Loucy (cell line): ENCODE measurements around the gene AMY2A.
"Not testable (repeated sequence)": the region's sequence is repeated elsewhere in the genome, so short reads cannot be mapped to it uniquely, and the experiment has no call there.

Experiments
- H2AFZ ChIP-seq: fragments of 200-600 bp; sonication (generic); 2 replicates; pipeline ENCODE4 v1.6.0; 2016; ENCODE audit warnings: antibody characterized with exemption, mild to moderate bottlenecking, low read length, moderate library complexity
- H3F3A ChIP-seq: fragments of 200-600 bp; 2 replicates; pipeline ENCODE4 v1.6.0; 2016; ENCODE audit warnings: antibody characterized with exemption, low read depth, mild to moderate bottlenecking
- H3K27me3 ChIP-seq: fragments of 200-600 bp; sonication (generic); 2 replicates; pipeline ENCODE4 v1.6.1; 2014; ENCODE audit warnings: low read length, mild to moderate bottlenecking; ENCODE audit not compliant: insufficient read depth, poor library complexity, severe bottlenecking
- H3K36me3 ChIP-seq: fragments of 200-600 bp; sonication (generic); 2 replicates; pipeline ENCODE4 v1.6.1; 2016; ENCODE audit warnings: low read length; ENCODE audit not compliant: insufficient read depth
- H3K4me1 ChIP-seq: fragments of 200-600 bp; sonication (generic); 2 replicates; pipeline ENCODE4 v1.5.1; 2014; ENCODE audit warnings: low read length, mild to moderate bottlenecking; ENCODE audit not compliant: insufficient read depth, poor library complexity, severe bottlenecking
- H3K4me2 ChIP-seq: fragments of 200-600 bp; sonication (generic); 2 replicates; pipeline ENCODE4 v1.6.0; 2014; ENCODE audit warnings: antibody characterized with exemption, low read length, low read depth, mild to moderate bottlenecking; ENCODE audit not compliant: poor library complexity, severe bottlenecking
- H3K4me3 ChIP-seq: fragments of 200-600 bp; sonication (generic); 2 replicates; pipeline ENCODE4 v1.5.1; 2014; ENCODE audit warnings: low read length, mild to moderate bottlenecking, mixed read lengths; ENCODE audit not compliant: poor library complexity, severe bottlenecking
- H3K79me2 ChIP-seq: fragments of 200-600 bp; sonication (generic); 2 replicates; pipeline ENCODE4 v1.6.1; 2014; ENCODE audit warnings: low read length; ENCODE audit not compliant: insufficient read depth
- H3K9ac ChIP-seq: fragments of 200-600 bp; sonication (generic); 2 replicates; pipeline ENCODE4 v1.6.0; 2014; ENCODE audit warnings: mild to moderate bottlenecking, low read depth, low read length, moderate library complexity; ENCODE audit not compliant: poor library complexity, severe bottlenecking
- H3K9me2 ChIP-seq: fragments of 200-600 bp; sonication (generic); replicated peaks from 2 replicates; pipeline ENCODE4 v1.6.1; 2016; ENCODE audit warnings: low read depth, low read length, mixed read lengths
- H3K9me3 ChIP-seq: fragments of 200-600 bp; sonication (generic); 2 replicates; pipeline ENCODE4 v1.6.1; 2014; ENCODE audit warnings: mild to moderate bottlenecking, antibody characterized with exemption, low read length, low read depth; ENCODE audit not compliant: insufficient read depth
- H4K20me1 ChIP-seq: fragments of 200-600 bp; sonication (generic); 2 replicates; pipeline ENCODE4 v1.6.0; 2014; ENCODE audit warnings: antibody characterized with exemption, low read length, mild to moderate bottlenecking; ENCODE audit not compliant: insufficient read depth, poor library complexity, severe bottlenecking
- CTCF ChIP-seq: fragments of 200-600 bp; sonication (generic); conservative IDR thresholded peaks from 2 replicates; pipeline ENCODE4 v1.5.1; 2014; ENCODE audit warnings: mild to moderate bottlenecking, antibody characterized with exemption, low read length
- EZH2phosphoT487 ChIP-seq: fragments of 200-600 bp; IDR thresholded peaks from 2 replicates; pipeline ENCODE4 v1.6.1; 2018; ENCODE audit warnings: antibody characterized with exemption, mild to moderate bottlenecking, moderate library complexity, borderline replicate concordance

The AMY2A gene

DNA sequence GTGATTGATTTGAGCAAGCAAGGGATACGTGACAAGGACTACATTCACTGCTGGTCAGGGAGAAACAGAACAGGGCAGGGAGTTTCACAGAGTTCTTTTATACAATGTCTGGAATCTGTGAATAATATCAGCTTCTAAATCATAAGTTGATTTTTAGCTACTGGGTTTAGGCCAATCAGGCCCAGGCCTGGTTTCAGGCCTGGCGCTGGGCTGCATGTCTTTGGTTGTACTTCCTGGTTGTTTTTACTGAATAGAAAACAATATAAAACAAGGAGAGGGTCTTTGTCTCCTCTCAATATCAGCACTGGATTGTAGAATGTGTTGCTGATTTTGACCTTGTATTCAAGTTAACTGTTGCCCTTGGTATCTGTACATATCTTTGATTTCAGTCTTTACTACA is 865 bp upstream of the AMY2A start:
- Histone ChIP-seq H2AFZ (no peak overlapping the region), H3K36me3 (no peaks in the 10 kb centered on the region), H3F3A (no peaks in the 10 kb centered on the region), H3K79me2 (no peaks in the 10 kb centered on the region), H3K4me1 (no peaks in the 10 kb centered on the region), H3K4me2 (no peak overlapping the region), H4K20me1 (no peaks in the 10 kb centered on the region), H3K4me3 (no peak overlapping the region), H3K9me2 (no peaks in the 10 kb centered on the region), H3K27me3 (no peaks in the 10 kb centered on the region), H3K9ac (no peak overlapping the region), H3K9me3 (no peaks in the 10 kb centered on the region)
- TF ChIP-seq EZH2phosphoT487 (no peak), CTCF (no peak)

- not testable (repeated sequence) for H3K36me3 ChIP-seq, H3K4me3 ChIP-seq, H3K79me2 ChIP-seq, H3F3A ChIP-seq, H3K27me3 ChIP-seq, H2AFZ ChIP-seq, H4K20me1 ChIP-seq, H3K9ac ChIP-seq, H3K4me1 ChIP-seq, H3K9me2 ChIP-seq, H3K9me3 ChIP-seq, H3K4me2 ChIP-seq
Measured at GRCh38 chr1:103627436-103627835, 10.2 kb downstream of the AMY2A start.

DNA sequence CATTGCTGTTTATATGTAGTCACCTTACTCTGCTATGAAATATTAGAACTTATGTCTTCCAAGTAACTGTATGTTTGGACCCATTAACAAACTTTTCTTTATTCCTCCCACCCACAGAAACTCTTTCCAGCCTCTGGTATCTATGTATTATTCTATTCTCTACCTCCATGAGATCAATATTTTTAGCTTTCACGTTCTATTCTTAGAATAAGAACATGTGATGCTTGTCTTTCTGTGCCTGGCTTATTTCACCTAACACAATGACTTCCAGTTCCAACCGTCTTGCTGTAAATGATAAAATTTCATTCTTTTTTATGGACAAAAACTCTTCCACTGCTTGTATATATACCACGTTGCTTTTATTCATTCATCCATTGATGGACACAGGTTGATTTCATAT is 24.0 kb downstream of the AMY2A start:
- not testable (repeated sequence) for H3K36me3 ChIP-seq, H3K4me2 ChIP-seq, H3K79me2 ChIP-seq, H3F3A ChIP-seq, H3K4me3 ChIP-seq, H3K9ac ChIP-seq, H4K20me1 ChIP-seq, H3K4me1 ChIP-seq, H3K9me3 ChIP-seq, H3K9me2 ChIP-seq, H3K27me3 ChIP-seq, H2AFZ ChIP-seq

GRCh38 chr1:103643908-103644307 is 26.7 kb downstream of the AMY2A start:
- not testable (repeated sequence) for H3K36me3 ChIP-seq, H3F3A ChIP-seq, H3K4me1 ChIP-seq, H3K27me3 ChIP-seq, H3K4me2 ChIP-seq, H2AFZ ChIP-seq, H3K79me2 ChIP-seq, H3K9me2 ChIP-seq, H3K9ac ChIP-seq, H3K9me3 ChIP-seq, H3K4me3 ChIP-seq, H4K20me1 ChIP-seq

DNA sequence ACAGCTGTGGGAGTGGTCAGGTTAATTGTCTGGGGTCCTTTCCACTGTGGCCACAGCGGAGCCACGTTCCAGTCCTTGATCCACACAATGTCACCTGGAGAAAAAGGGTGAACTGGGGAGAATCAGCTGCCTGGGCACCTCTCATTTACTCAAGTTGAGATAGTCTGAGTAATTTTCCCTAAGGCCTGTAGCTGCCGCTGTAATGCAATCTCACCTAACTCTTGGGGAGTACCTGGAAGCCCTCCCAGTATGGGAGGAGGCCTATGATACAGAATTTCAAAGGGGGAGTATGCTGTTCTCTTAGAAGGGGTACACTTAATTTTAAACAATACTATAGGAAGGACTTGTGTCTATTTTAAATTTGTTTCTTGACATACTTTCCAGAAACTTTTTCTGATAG is 33.1 kb downstream of the AMY2A start:
- H3F3A ChIP-seq, H2AFZ ChIP-seq, H4K20me1 ChIP-seq, H3K36me3 ChIP-seq, H3K9me3 ChIP-seq, H3K27me3 ChIP-seq, H3K4me1 ChIP-seq, H3K4me2 ChIP-seq, H3K4me3 ChIP-seq, H3K79me2 ChIP-seq, H3K9ac ChIP-seq, H3K9me2 ChIP-seq: not testable (repeated sequence)

- not testable (repeated sequence) for H3K9ac ChIP-seq, H3K36me3 ChIP-seq, H3K9me2 ChIP-seq, H2AFZ ChIP-seq, H3K79me2 ChIP-seq, H3K4me2 ChIP-seq, H3K9me3 ChIP-seq, H3K4me3 ChIP-seq, H3K27me3 ChIP-seq, H3F3A ChIP-seq, H4K20me1 ChIP-seq, H3K4me1 ChIP-seq
Measured at GRCh38 chr1:103650889-103651288, 33.7 kb downstream of the AMY2A start.

DNA sequence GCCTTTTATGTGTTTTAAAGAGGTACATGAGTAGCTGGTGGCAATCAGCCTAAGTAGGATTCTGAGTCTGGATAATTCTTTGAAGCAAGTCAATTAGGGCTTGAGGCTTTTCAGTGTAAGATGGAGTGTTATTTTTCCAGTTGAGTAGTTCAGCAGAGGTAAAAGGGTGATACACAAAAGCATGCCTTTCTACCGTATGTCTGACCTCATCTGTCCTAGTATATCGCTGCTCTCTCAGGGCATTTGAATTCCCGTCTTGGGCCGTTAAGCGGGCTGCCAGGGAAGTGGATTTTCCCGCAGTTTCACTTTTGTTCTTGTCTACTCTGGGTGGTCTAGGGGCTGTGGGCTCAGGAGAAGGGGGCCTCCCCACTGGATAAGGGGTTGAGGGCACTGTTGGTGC is 36.9 kb downstream of the AMY2A start:
- not testable (repeated sequence) for H3K9me2 ChIP-seq, H3K79me2 ChIP-seq, H3K4me1 ChIP-seq, H3K9me3 ChIP-seq, H3K4me2 ChIP-seq, H3K4me3 ChIP-seq, H3K36me3 ChIP-seq, H3F3A ChIP-seq, H3K9ac ChIP-seq, H4K20me1 ChIP-seq, H3K27me3 ChIP-seq, H2AFZ ChIP-seq
